Stimulated activated CD4-positive, alpha-beta T cell treated with anti-CD3 and anti-CD28 coated beads, Interleukin-1b, Interleukin-23, amount 100 ng/mL, for 48 hours (primary cell): ENCODE results near the gene ST3GAL5.
"Not testable (repeated sequence)": the region's sequence is repeated elsewhere in the genome, so short reads cannot be mapped to it uniquely, and the experiment has no call there.

Experiments
- DNase-seq: peaks from one replicate; pipeline ENCODE4 v3.0.0-alpha.2; 2020

Gene ST3GAL5

DNA sequence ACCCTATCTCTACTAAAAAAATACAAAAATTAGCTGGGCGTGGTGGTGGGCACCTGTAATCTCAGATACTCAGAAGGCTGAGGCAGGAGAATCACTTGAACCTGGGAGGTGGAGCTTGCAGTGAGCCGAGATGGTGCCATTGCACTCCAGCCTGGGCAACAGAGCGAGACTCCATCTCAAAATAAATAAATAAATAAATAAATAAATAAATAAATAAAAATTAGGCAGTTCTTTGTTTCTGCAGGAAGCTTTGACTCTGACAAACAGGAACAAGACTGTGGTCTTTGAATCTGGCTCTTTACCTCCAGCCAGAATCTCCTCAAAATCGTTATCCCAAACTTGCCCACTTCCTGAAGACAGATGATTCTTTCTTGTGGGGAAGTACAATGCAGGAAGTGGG is 59.4 kb downstream of the ST3GAL5 start:
- DNase-seq, result not testable (repeated sequence)

DNA sequence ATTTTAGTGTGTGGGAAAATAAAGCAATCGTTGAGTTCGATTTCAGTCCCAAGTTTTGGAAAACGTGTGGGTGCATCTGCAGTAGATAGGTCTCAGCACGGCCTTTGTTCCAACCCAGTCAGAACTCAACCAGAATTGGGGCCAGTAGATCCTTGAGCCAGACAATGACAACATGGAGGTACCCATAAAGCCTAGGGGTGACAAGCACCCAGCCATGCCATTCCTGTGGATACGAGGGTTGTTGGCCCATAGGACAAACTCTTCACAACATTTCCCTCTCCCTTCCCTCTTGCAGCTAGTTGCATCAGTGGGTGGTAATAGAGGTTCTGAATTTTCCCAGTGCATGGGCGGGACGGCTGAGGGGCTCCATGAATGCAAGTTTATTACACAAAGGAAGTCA is 60.1 kb downstream of the ST3GAL5 start:
- no peak for DNase-seq

DNA sequence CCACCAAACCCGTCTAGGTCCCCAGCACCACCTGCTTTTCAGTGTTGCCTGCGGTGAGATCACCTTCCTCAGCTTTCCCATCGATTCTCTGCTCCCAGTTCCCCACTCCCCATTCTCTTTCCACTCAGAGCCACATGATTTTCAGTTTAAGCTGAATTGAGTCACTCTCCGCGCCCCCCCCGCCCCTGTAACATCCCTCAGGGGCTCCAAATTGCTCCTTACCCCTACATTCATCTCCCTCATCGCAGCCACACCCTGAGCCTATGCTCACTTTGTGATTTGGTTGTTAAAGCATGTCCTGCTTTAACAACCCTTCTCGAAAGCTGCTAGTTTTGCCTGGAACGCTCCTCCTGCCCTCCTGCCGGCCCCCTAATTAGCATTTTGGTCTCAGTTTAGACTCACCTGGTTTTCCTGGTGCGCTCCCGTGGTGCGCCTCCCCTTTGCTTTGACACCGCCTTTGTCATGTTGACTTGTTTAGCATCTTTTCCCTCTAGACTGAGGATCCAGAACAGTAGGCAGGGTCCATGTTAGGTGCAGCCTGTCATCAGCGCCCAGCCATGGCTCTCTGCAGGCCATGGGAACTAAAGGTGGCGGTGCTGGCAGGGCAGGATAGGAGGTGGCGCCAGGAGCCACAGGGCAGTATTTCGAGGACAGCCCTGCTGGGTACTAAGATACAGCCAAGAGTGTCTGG is 60.8 kb downstream of the ST3GAL5 start:
- DNase-seq, result no peak

DNA sequence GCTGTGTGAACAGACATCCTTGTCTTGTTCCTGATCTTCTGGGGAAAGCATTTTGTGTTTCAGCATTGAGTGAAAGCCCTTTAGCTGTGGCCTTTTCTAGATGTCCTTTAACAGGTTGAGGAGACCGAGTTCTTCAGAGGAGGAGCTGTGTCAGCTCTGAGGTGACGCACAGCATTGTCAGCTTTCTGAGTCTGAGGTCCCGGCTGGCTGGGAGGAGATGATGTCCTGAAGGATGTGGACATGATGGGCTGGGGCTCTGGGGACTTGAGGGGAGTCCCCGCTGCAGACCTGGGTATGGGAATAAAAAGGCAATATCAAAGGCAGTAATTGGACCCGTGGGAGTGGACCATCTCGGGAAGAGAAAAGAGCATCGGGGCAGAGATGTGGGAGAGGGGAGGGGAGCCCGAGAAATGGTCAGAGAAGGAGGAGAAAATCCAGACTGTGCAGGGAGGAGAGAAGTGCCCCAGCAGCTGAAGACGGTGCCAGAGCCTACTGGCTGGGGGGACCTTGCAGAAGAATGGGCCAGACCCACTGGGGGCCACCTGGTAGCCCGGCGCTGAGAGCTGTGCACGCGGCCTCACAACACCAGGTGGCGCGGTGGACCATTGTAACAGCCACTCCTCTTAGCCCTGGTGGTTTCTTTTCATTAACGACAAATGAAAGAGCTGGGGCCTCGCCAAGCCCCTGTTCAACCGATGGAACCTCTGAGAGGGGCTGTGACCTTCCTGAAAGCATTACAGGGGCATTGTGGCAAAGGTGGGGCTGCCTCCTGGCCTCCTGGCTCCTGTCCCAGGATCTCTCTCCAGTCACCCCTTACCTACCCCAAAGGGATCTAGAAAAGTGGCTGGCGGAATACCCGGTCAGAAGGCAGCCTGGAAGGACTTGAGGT is 61.6 kb downstream of the ST3GAL5 start:
- DNase-seq, result peak; percentile 76

DNA sequence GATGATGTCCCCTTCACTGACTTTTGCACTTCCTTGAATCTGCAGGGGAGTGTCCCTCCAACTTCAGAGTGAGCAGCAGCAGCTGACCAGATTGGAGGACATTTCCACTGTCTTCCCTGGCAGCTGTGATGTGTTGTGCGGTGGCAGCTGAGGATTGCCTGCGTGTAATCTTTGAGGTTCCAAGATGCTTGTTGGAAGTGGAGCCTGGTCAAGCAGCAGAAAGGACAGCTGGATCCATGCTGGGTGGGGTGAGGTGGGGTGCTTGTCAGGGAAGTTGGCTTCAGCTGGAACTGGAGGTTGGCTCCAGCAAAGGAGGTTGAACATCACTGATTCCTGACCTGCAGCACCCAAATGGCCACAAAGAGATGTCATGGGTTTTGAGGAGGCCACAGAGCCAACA is 64.8 kb downstream of the ST3GAL5 start:
- no peak for DNase-seq

DNA sequence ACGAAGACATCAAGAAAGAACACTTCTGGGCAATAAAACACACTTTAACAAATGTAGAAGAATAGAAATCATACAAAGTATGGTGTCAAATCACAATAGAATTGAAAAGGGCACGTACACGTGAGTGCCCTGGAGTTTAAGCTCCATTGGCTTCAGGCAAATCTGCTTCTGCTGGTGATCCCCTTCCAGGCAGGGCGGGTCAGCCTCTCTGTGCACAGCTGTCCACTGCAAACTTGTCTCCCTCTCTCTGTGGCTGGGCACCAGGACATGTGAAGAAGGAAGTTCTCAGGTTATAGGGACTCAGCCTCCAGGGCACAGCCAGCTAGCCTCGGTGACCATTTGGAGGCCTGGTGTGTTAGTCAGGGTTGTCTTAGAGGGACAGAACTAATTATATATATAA is 66.0 kb downstream of the ST3GAL5 start:
- no peak for DNase-seq

DNA sequence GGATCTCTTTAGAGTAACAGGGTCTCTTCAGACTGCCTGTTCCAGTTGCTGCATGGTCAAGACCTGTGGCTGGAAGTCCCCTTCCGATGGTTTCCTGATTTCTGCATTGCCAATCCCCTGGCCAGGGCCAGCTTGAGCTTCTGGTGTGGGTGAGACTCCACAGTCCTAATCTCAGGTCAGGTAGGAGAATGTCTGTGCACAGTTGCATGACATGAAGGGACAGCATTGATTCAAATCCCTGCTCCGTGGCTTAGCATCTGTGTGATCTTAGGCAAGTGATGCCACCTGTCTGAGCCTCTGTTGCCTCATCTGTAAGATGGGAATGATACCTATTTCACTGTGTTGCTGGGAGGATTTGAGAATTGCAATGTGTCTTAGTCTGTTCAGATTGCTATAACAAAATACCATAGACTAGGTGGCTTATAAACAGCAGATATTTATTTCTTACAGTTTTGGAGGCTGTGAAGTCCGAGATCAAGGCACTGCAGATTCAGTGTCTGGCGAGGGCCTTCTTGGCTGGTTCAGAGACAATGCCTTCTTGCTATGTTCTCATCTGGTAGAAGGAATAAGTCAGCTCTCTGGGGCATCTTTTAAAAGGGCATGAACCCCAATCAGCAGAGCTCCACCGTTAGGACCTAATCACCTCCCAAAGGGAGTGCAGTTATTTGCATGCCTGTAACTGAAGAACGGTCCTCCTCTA is 68.8 kb downstream of the ST3GAL5 start:
- no peak for DNase-seq

DNA sequence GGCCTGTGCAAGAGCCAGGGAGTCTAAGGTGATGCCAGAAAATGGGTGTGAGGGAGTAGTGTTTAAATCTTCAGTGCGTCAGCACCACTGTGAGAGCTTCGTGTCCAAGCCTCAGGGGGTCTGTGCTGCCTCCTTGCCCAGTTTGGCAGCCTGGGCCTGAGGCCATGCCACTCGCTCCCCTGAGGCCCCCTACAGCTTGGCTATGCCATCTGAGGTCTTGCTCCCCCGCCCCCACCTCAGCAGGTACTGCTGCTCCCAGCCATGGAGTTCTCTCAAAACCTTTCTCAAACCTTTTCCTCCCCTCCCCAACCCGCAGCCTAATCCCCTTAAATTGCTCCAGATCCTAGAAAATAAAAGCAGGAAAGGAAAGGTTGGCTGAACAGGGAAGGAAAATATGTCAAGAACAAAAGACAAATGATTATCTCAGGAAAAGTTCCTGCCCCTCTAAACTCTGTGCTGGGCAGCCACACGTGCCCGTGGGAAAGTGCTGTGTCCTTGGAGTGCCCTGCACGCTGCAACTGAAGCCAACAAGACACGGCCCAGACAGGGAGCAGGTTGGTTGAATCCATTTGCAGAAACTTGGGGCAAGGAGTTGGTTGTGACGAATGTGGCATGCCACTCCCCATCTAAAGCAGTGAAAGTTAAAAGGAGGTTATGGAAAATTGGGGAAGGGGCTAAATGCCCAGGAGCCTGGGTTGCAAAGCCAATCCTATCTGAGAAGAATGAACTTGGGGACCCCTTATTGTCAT is 73.8 kb downstream of the ST3GAL5 start:
- no peak for DNase-seq

DNA sequence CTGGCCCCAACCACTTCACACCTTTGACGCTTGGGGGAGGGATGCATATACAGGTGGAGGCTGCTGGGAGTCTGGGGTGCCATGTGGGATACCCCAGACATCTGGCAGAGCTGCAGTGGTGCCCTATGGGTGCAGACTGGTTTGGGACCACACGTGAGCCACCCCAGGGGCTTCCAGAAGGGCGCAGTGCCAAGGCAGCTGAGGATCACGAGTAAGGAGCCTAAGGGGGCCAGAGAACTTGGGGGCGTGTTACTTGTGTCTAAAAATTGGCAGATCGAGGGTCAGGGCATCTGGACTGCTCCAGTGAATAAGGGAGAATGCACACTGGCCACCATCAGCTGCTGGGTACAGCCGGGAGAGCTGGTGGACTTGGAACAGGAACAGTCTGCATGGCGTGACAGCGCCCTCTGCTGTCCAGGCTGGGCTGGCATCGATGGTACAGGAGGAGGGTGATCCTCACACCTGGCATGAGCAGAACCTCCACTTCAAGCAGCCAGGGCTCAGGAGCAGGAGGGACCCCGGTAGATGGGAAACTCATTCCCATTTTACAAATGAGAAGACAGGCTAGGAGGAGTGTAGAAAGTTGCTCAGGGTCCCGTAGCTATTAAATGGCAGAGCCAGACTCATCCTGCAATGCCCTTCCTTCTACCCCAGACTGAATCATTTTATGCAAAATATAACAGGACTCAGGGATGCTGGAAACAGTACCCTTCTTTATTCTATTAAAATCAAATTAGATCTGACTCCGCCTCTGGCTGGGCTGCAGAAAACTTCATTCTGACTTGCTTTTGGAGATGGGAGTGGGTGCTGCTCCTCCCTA is 74.6 kb downstream of the ST3GAL5 start:
- DNase-seq, result peak; percentile 83

DNA sequence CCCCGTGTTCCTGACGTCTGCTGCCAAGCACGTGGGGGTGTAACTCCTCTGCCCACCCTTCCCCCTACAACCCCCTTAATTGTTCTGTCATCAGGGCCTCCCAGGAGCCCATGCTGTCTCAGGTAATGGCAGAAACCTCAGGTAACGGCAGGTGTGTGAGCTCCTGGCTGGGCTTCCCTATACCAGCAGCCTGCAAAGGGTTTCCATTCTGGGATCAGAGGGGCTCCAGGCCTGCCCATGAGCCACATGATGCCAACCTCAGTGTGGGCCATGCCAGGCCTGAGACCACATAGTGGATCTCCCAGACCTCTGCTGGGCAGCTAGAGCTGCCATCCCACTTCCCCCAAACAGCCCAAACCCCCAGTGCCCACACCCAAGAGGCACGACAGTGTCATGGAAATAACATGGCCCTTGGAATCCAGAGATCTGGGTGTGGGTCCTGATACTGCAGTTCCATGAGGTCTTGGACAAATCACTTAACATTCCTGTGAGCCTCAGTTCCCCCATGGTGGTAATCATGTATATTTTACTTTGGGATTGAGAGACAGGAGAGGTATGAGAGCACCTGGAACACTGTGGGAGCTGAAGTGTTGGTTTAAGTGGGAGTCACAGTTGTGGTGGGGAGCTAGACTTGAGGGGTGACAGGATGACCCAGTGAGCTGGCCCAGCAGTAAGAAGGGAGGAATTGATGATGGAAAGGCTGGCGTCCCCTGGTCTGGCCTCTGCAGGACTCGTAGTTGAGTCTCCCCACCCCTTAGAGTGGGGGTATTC is 75.4 kb downstream of the ST3GAL5 start:
- no peak for DNase-seq

DNA sequence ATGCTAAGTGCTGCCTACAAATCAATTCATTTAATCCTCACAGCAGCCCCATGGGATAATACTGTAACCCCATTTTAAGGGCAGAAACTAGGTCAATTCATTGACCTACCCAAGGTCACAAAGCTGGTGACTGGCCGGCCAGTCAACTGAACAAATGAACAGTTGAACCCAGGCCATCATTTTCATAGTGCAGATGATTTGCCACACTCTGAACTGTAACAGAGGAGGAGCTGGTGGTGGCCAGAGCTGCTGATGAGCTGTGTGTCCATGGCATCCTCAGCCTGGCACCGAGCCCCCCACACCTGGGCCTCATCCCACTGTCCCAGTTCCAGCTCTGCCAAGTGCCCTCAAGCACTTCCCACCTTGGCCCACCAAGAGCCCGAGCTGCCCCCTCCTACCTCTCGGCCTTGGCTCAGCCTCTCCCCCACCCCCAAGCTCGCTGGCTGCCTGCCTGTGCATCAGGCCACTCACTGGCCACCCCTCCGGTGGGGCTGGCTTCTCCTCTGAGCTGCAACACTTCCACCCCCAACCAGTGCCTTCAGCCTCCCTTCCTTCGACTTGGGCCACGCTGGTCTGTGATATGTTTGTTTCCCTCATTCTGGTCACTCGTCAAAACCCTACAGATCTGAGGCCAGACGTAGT is 76.6 kb downstream of the ST3GAL5 start:
- no peak for DNase-seq

DNA sequence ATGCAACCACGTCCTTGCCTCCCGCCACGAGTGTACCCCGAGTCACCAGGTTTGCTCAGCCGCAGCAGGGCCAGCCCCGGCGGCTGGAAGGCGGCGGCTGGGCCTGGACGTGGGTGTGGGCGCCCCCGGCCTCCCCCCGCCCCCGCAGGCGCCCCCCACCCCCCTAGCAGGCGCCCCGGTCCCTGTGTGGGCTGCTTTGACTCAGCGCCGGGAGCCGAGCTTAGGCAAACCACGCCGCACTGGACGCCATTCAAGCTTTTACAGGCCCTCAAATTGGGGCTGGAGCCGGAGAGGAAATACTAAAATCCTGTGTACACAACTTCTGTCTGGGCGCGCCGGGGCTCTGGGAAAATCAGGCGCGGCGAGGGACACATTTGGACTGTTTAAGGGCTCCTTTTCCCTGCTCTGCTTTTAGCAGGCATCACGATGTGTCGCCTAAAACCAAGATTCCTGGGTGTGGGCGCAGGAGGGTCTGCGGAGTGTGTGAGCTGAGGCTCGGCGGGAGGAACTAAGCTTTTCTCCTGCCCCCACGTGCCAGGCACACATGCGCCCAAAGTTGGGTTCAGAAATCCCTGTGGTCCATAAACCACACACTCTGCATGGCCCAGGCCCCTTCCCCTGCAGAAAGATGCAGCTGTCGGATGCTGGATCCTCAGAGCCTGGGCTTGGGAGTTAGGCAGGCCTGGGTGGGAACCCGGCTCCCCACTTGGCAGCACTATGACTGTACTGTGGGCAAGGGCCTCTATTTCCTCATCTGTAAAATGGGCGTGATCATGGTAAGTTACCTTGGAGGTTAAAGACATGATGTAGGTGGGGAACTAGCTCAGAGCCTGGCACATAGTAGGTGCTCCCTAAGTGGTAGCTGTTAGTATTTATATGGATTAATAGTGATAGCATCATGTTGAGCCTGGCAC is 77.4 kb downstream of the ST3GAL5 start:
- DNase-seq, result no peak

DNA sequence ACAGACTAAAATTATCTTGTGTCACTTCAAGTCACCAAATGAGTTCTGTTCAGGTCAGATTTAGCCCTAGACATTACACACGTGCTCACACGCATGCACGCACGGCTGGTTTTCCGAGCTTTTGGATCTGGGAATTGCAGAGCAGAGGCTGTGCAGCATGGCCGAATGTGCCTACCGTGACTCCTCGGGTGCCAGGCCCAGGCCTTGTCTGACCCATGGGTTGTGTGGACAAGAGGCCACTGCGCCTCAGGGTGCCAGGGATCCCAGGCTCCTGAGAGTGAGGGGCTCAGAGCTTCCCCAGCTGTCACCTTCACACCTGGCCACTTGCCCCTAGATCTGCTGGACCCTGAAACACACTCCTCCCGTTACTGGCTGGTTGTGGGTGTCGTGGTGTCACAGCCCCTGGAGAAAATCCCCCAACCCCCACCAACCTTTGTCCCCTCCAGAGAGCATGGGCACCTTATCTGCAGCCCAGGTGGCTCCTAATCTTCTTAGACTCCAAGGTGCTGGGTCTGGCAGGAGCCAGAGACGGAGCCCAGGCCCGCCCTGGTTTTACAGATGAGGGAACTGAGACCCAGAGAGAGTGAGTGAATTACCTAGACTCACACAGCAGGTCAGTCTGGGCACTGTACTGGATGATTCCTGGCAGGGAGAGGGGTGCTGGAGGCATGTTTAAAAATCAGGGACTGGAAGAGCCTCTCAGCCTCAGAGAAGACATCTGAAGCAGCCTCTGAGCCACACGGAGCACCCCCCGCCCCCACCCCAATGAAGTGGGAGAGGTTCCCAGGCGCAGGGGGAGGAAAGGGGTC is 78.2 kb downstream of the ST3GAL5 start:
- no peak for DNase-seq

DNA sequence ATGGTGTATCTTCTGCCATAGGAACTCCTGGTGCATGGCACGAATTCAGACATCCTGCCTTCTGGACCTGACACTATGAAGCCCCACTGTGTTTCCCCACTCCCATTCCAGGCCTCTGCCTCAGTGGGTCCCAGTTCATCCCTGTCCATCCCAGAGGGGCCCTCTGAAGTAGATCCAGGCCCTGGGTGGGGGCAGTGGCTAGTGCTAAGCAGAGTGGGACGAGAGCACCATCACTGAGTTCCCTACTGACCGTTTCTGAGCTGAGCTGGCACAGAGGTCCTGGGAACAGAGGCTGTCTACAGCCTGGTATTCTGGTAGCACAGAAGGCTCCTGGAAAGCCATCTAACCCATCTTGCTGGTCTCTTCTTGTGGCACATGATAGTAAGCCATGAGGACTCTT is 81.0 kb downstream of the ST3GAL5 start:
- DNase-seq, result no peak

DNA sequence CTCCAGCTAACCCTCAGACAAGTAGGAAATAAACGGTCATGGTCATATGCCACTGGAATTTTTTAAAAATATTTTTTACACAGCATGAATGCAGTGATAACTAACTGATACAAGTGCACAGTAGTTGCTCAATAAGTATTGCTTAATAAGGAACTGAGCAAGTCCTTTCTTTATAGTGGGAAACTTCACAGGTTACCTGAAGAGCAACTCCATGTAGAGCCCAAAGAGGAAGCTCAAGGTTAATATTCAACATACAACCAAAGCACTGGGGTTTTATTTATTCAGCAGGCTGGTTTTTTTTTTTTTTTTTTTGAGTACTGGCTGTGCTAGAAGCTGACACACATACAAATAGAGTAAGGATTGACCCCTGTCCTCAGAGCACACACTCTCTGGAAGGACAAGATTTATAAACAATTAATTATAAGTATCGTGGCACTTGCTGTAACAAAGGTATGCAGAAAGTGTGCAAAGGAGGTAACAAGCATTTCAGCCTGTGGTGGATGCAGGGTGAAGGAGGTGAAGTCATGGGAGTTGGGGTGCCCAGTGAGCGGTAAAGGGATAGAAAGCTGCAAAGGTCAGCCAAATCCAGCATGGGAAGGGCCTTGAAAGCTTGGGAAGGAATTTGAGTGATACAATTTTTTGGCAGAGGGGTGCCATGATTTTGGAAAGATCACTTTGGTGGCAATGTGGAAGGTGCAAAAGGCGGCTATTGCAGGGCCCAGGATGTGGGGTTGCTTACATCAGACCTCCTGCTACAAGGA is 82.3 kb downstream of the ST3GAL5 start:
- no peak for DNase-seq

DNA sequence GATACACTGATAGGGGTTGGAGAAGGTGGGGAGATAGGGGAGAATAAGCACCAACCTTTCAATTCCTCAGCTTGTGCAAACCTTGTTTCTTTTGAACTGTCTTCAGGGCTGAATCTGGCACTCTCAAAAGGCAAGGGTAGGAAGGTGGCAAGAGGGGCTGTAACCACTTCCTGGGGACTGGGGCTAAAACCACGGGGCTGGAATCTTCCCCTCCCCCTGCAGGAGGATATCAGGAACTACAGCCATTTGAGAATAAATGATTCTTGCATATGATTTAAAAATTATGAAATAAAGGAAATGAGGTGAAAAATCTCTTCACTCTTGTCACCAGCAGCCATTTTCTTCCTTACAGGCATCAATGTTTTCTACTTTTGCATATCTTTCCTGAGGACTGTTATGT is 84.2 kb downstream of the ST3GAL5 start:
- no peak for DNase-seq

DNA sequence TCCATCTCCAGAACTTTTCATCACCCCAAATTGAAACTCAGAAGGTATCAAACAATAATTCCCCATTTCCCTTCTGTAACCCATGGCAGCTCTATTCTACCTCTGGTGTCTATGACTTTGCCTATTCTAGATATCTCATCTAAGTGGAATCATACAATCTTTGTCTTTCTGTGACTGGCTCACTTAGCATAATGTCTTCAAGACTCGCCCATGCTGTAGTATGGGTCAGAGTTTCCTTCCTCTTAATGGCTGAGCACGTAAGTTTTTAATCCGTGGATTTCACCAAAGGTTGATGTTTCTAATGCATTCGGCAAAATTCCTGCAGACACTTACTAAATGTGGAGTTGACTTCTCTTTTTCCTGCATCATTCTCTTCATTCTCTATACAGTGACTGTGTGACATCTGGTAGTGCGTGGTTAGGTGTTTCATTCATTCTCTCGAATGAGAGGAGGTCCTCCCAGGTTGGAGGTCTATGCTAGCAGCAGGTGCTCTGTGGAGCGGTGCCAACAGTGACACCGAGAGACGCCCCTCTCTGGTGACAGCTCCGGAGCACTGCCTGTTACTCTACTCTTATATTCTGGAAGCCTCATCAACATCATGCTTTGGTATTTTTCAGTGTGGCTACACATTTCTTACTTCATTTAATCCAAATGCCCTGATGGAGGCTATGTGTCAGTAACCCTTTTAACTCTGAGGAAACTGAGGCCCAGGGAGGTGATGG is 84.9 kb downstream of the ST3GAL5 start:
- DNase-seq, result no peak
